Suprapubic skin (tissue), 4 donors: ENCODE results near the gene SYT15. TPM values are rescaled to one million over a fixed set of nuclear protein-coding genes. Genes with fewer than 3 reads are reported as not detected.

Experiments used
- total RNA-seq, 4 donors: library from RNA; depleted of rRNA; stranded (reverse); fragments of >200 nt; gene quantifications; one replicate each; pipeline ENCODE4 v1.1.0, GENCODE V29; 2016

The SYT15 gene
- total RNA-seq, 4 donors from 2014 or later = 0.26 to 4.0 (median 2.6) TPM

Other genes starting within 250 kb of the SYT15 start
- gene ANXA8L1, start 203.4 kb upstream of the SYT15 start, total RNA-seq = 100 to 1,000 TPM; 263 to 396 (median 341) TPM
- gene NPY4R, start 113.2 kb upstream of the SYT15 start, total RNA-seq = 1 to 10 TPM in 1 of 4 donors, under 1 TPM in 3; 0.39 to 3.8 (median 0.78) TPM
- 10 to 100 TPM; 32.8 to 61.2 (median 40.4) TPM for gene GPRIN2, start 22.5 kb upstream of the SYT15 start, total RNA-seq